Lower leg skin (tissue), 3 donors: Measurements from ENCODE around the gene CENPO.

ENCODE experiments used
- CTCF ChIP-seq, 3 donors: fragments of 450-650 bp; IDR thresholded peaks; one replicate each; pipeline ENCODE4 v1.5.1; 2016; ENCODE audit warnings: antibody characterized with exemption in 3 of 3, mild to moderate bottlenecking in 3 of 3, moderate library complexity in 2 of 3
- POLR2A ChIP-seq, 2 donors: fragments of 450-650 bp; IDR thresholded peaks; one replicate each; pipeline ENCODE4 v1.6.1; 2016 to 2017; ENCODE audit warnings: antibody characterized with exemption in 2 of 2, mild to moderate bottlenecking in 1 of 2, moderate library complexity in 1 of 2

- TF ChIP-seq CTCF (IDR thresholded peaks at IDR 0.05) (no peak), POLR2A (IDR thresholded peaks at IDR 0.05) (no peak)
These were observed 21.3 kb downstream of the CENPO start for GRCh38 chr2:24814516-24814915.
